IPS DF 6.9 (cell line): ENCODE measurements around the gene TCP10L.
"Not testable (repeated sequence)": the region's sequence is repeated elsewhere in the genome, so short reads cannot be mapped to it uniquely, and the experiment has no call there.

Experiments used
- DNase-seq: peaks from one replicate; pipeline ENCODE4 v3.0.0-alpha.2; 2013; ENCODE audit warnings: low read depth, low spot score
- H3K27ac ChIP-seq: one replicate; pipeline ENCODE4 v1.5.1; 2013; ENCODE audit warnings: low read length, control low read depth
- H3K27me3 ChIP-seq: 2 replicates; pipeline ENCODE4 v1.6.1; 2013; ENCODE audit warnings: mild to moderate bottlenecking, low read length; ENCODE audit not compliant: control insufficient read depth, insufficient read depth
- H3K36me3 ChIP-seq: 2 replicates; pipeline ENCODE4 v1.6.1; 2013; ENCODE audit warnings: low read length; ENCODE audit not compliant: control insufficient read depth, insufficient read depth
- H3K4me1 ChIP-seq: 2 replicates; pipeline ENCODE4 v1.6.1; 2013; ENCODE audit warnings: low read length; ENCODE audit not compliant: control insufficient read depth, insufficient read depth
- H3K4me3 ChIP-seq: 2 replicates; pipeline ENCODE4 v1.5.1; 2013; ENCODE audit warnings: mild to moderate bottlenecking, low read length
- H3K9me3 ChIP-seq: 2 replicates; pipeline ENCODE4 v1.6.1; 2013; ENCODE audit warnings: low read length, inconsistent platforms; ENCODE audit not compliant: control insufficient read depth, insufficient read depth
- WGBS: extraction: QIAGEN DNeasy Blood & Tissue Kit; methylation state at CpG from one replicate; pipeline ENCODE4 v1.1.7; 2013; ENCODE audit warnings: mixed read lengths, missing lambda C conversion rate; ENCODE audit not compliant: insufficient read length, insufficient coverage; 5-methylcytosine and 5-hydroxymethylcytosine counted together

TCP10L gene, protein sequence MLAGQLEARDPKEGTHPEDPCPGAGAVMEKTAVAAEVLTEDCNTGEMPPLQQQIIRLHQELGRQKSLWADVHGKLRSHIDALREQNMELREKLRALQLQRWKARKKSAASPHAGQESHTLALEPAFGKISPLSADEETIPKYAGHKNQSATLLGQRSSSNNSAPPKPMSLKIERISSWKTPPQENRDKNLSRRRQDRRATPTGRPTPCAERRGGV

DNA sequence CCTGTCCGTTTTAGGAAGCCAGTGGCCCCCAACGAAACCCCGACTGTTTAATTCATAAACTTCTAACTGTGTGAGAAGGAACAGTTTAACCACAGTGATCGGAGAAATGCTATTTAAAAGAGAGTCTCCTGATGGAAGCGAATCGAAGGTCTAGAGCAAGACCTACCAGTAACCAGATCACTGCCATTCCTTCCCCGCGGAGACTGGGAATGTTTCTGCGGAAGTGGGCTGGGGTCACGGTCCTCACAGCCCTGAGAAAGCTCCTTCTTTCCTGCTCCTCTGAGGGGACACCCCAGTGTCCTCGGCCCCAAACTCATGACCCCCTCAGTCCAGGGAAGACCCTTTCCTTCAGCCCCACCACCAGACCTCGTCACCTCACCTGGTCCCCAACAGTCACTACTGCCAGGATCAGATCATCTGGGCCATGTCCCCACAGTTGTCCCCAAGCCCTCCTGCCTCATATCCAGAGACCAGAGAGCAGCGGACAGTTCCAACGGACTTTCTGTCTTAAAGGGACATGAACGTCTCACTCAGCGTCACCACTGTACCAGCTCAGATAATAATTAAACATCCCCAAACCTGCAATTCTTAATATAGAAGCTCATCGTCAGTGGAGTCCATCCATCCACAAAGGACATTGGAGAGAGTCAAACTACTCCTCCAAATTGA lies at the start of gene TCP10L:
TSS of gene TCP10L (minus strand) at position 482 of the 669 bp plus-strand sequence. CDS start 1,219 bp downstream, outside the sequence.
- Histone ChIP-seq H3K27me3 (no peaks in the 10 kb centered on the region), H3K27ac (no peak within 1 kb of the TSS), H3K4me3 (no peak within 1 kb of the TSS), H3K4me1 (no peaks in the 10 kb centered on the region), H3K9me3 (no peaks in the 10 kb centered on the region), H3K36me3 (no peaks in the 10 kb centered on the region)
- WGBS = no CpG with 5 or more reads among the region's 17 CpGs
- no peak for DNase-seq

DNA sequence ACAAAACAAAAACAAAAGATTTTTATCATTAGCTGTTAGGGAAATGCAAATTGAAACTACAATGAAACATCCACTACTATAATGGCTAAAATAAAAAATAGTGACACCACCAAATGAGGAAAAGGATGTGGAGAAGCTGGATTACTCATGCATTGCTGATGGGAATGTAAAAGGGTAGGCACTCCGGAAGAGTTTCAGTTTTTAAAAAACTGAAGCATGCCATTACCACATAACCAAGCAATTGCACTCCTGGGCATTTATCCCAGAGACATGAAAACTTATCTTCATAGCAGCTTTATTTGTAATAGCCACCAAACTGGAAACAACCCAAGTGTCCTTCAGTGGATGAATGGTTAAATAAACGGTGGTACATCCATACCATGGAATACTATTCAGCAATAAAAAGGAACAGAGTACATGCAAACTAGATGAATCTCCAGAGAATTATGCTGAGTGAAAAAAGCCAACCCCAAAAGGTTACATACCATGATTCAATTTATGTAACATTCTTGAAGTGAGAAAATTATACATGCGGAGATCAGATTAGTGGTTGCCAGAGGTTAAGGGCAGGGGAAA lies 41.4 kb upstream of the TCP10L start:
- Histone ChIP-seq H3K4me3 (no peak overlapping the region), H3K36me3 (no peaks in the 10 kb centered on the region), H3K4me1 (no peaks in the 10 kb centered on the region), H3K27ac (no peak overlapping the region), H3K9me3 (no peaks in the 10 kb centered on the region), H3K27me3 (no peaks in the 10 kb centered on the region)
- WGBS = no CpG with 5 or more reads among the region's 3 CpGs
- DNase-seq = no peak

DNA sequence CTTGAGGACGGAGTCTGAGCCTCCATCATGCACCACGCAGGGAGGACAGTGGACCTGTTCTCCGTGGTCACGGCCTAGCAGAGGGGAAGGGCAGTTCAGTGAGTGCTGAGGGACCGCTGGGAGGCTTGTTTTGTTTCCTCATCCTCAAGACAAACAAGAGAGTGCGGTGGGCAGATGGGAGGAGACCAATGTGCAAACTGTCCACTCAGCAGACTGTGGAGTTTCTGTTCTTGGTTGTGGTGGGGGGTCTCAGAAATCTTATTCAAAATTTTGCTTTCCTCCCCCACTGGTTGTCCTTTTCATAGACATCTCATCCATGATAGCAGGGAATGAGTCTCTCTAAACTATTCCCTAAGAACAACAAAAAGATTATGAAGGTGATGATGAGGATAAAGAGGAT lies 32.9 kb upstream of the TCP10L start:
- H3K4me3 ChIP-seq, H3K27me3 ChIP-seq, H3K4me1 ChIP-seq, H3K27ac ChIP-seq, H3K9me3 ChIP-seq, DNase-seq, H3K36me3 ChIP-seq: not testable (repeated sequence)
- no CpG with 5 or more reads among the region's 6 CpGs for WGBS

DNA sequence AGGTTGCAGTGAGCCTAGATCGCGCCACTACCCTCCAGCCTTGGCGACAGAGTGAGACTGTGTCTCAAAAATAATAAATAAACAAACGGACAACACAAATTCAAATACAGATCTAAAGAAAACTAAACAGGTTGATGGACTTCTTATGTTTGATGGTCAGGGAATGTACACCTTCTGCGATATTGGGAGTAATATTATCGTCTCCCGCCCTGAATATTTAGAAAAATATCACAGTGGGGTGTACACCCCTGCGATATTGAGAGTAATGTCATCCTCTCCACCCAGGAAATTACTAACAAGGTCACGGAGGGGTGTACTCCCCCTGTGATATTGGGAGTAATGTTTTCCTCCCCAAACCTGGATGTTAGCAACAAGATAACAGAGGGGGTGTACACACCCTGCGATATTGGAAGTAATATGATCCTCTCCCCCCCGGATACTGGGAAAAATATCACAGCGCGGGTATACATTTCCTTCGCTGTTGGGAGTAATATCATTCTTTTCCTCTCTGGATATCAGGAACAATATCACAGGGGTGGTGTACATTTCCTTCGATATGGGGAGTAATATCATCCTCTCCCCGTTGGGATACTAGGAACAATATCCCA lies 28.2 kb upstream of the TCP10L start:
- Histone ChIP-seq H3K27ac (no peak overlapping the region), H3K4me1 (no peaks in the 10 kb centered on the region)

DNA sequence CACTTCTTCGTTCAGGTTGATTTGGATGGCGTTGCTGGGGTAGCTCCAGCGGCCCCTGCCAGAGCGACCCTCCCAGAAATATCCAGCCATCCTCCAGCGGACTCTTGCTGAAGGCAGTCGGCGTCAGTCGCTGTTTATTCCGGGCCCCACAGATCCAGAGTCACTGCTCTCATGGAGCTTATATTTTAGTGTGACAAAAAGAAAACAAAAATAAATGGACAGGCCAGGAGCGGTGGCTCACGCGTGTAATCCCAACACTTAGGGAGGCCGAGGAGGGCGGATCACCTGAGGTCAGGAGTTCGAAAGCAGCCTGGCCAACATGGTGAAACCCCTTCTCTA lies 27.6 kb upstream of the TCP10L start:
- Histone ChIP-seq H3K4me3 (peak overlapping the region; percentile 75; the same call in 1 of the 2 replicates), H3K9me3 (no peaks in the 10 kb centered on the region), H3K4me1 (no peaks in the 10 kb centered on the region), H3K27ac (no peak overlapping the region), H3K27me3 (no peaks in the 10 kb centered on the region), H3K36me3 (no peaks in the 10 kb centered on the region)
- WGBS = no CpG with 5 or more reads among the region's 15 CpGs
- no peak for DNase-seq

More for the DNA sequence above, 28.2 kb upstream of the TCP10L start:
- Histone ChIP-seq H3K9me3 (no peaks in the 10 kb centered on the region), H3K4me3 (no peak overlapping the region; the same call in 1 of the 2 replicates), H3K27me3 (no peaks in the 10 kb centered on the region), H3K36me3 (no peaks in the 10 kb centered on the region)
- no CpG with 5 or more reads among the region's 16 CpGs for WGBS
- no peak for DNase-seq

DNA sequence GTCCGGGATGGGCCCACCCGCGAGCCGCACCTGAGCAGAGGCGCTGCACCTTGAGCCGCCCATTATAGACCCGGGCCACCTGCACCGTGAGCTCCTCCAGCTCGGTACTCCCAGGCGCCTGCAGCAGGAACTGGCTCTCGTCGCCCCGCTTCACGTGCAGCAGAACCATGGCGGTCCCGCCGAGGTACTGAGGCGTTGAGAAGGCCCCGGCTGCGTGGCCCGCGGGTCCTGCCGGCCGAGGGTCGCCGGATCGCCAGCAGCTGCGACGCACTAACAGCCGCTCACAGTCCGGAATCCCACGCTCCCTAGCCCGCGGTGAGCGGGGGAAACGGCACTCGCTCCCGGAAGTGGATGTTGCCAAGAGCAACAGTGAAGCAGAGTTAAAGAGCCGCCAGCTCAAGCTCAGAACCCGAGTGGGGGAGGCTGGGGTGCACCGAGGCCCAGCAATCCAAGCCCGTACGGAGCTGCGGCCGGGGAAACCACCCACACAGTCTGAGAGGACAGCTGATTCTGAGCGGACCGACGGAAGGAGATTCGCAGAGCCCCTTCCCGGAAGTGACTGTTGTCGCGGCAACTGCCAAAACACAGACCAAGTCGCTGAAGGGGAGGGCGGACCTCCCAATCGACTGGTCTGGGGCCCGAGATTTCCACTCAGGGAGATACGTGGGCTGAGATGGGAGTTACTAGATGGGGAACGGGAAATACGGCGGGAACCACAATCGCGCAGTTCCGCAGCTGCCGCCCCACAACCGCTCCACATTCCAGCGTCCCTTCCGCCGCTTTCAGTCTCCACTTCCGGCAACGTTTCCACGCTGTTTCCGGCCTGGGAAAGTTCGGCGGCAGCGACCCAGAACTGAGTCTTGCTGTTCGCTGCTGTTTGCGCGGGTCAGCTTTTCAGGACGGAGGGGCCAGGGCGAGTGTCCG lies 27.0 kb upstream of the TCP10L start, which contains the start of gene CFAP298:
TSS of gene CFAP298 (minus strand) at position 303 of the 924 bp plus-strand sequence. CDS start at position 169, 134 bp downstream.
- H3K27ac ChIP-seq = no peak within 1 kb of the TSS
- WGBS = no CpG with 5 or more reads among the region's 81 CpGs
- peak; percentile 54 for DNase-seq
- no peaks in the 10 kb centered on the region for H3K27me3 ChIP-seq
- H3K36me3 ChIP-seq = no peaks in the 10 kb centered on the region
- H3K9me3 ChIP-seq = no peaks in the 10 kb centered on the region
- H3K4me3 ChIP-seq = peak within 1 kb of the TSS; percentile 75
- H3K4me1 ChIP-seq = no peaks in the 10 kb centered on the region

DNA sequence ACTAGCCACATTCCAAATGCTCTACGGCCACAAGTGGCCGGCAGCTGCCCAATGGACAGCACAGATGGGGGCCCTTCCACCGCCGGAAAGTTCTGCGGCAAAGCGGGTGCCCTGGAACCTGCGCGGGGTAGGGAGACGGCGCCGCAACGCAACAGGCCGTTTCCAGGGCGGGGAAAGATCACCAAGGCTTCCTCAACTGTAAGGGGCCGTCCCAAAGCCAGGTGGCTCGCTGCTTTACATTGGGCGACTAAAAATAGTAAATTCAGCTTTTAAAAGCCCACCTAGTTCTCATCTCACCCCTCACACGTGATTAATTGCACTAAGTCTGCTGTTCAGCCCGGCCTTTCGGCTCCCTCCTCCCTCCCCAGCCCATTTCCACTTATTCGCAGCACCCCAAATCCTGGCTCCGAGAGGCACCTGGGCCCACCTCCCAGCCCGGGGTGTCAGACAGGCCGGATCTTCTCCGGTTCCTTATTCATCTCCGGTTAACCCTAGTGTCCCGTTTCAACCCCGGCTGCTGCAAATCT lies 26.2 kb upstream of the TCP10L start:
- Histone ChIP-seq H3K9me3 (no peaks in the 10 kb centered on the region), H3K4me1 (no peaks in the 10 kb centered on the region), H3K27me3 (no peaks in the 10 kb centered on the region), H3K36me3 (no peaks in the 10 kb centered on the region), H3K4me3 (peak overlapping the region; percentile 75), H3K27ac (no peak overlapping the region)
- WGBS = no CpG with 5 or more reads among the region's 28 CpGs
- DNase-seq = no peak

DNA sequence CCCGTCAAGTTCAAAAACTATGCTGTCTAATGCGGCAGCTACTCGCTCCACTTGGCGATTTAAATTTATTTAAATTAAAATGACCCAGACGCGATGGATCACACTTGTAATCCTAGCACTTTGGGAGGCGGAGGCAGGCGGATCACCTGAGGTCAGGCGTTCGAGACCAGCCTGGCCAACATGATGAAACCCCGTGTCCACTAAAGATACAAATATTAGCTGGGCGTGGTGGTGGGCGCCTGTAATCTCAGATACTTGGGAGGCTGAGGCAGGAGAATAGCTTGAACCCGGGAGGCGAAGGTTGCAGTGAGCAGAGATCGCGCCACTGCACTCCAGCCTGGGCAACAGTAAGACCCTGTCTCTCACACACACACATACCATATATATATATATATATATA lies 25.6 kb upstream of the TCP10L start:
- H3K27ac ChIP-seq, H3K9me3 ChIP-seq: not testable (repeated sequence)
- no CpG with 5 or more reads among the region's 17 CpGs for WGBS

DNA sequence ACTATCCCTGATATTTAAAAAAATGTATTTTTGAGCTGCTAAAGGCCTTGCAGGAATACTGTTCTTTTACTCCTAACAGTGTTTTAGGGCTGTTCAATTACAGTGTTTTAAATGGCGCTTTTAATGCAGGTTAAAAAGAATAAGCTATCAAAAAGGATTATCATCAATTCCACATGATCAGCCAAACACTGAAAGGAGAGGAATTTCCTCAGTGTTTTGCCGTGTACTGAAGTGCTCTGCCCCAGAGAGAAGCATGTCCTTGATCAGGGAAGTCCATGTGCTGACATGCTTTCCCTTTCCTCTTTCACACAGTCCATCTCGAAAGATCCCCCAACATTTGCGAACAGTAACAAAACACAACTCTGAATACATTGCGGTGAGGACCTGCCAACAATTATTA lies 23.5 kb upstream of the TCP10L start:
- no CpG with 5 or more reads among the region's 5 CpGs for WGBS
- 0 out of 2 replicates have a peak, but pooled peaks cover 3% of the 10 kb centered on the region for H3K36me3 ChIP-seq
- no peaks in the 10 kb centered on the region for H3K9me3 ChIP-seq
- H3K27ac ChIP-seq = no peak overlapping the region
- DNase-seq = no peak
- no peak overlapping the region for H3K4me3 ChIP-seq
- H3K27me3 ChIP-seq = no peaks in the 10 kb centered on the region
- H3K4me1 ChIP-seq = peaks cover 11% of the 10 kb centered on the region

More for the DNA sequence above, 25.6 kb upstream of the TCP10L start:
- not testable (repeated sequence) for H3K4me3 ChIP-seq, DNase-seq, H3K36me3 ChIP-seq, H3K27me3 ChIP-seq, H3K4me1 ChIP-seq
